ENCODE results near the gene MTCL1. TPM values are rescaled to one million over a fixed set of nuclear protein-coding genes. Genes with fewer than 3 reads are reported as not detected.
"Not testable (repeated sequence)": the region's sequence is repeated elsewhere in the genome, so short reads cannot be mapped to it uniquely, and the experiment has no call there.

The MTCL1 gene
- total and polyA plus RNA-seq, 10 donors, result 1.6 to 7.5 (median 3.9) TPM

DNA sequence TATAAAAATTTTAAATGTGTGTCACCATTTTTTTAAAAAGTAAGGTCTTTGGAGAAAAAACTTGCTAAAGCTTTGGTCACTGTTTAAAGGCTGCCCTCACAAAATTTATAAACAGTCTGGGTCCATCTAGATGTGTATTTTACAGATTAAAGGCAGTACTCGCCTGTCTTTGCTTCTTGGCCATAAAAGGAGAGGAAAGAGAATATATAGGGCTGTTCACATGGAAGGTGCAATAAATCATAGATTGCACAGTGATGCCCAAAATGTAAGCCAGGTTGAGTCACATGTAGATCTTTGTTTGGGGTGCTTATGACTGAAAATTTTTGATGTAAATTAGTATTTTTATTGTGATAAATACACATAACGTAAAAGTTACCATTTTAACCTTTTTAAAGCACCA, 55.6 kb downstream of the MTCL1 start:
- TF ChIP-seq POLR2A (IDR thresholded peaks at IDR 0.05) (no peak), POLR2AphosphoS5 (IDR thresholded peaks at IDR 0.05) (no peak), CTCF (IDR thresholded peaks at IDR 0.05 in 8 of 11, conservative IDR thresholded peaks at IDR 0.05 in 3 of 11) (no peak)
- H3K36me3 ChIP-seq, result no peaks in the 10 kb centered on the region
- peaks cover under 1 to 18% (median 4%) of the 10 kb centered on the region in 6 donors for H3K4me1 ChIP-seq
- 87 to 94% (median 92%) methylated on average over 2 of the region's 2 CpGs for WGBS, 5 donors
- no peak overlapping the region for H3K27ac ChIP-seq
- peaks cover 0 to 3% (median 0%) of the 10 kb centered on the region in 7 donors for H3K27me3 ChIP-seq (replicated peaks in 1 of 7)
- intact Hi-C loops (cut with DNase I; ENCODE audit: low total_unique reads), result no loop called here
- peaks cover 0 to 13% (median 2%) of the 10 kb centered on the region in 8 donors for H3K9me3 ChIP-seq
- H3K4me3 ChIP-seq, result no peak overlapping the region
- DNase-seq, result no peak

GRCh38 chr18:8761535-8761934, 56.2 kb downstream of the MTCL1 start:
- H3K27ac ChIP-seq; H3K4me3 ChIP-seq; H3K36me3 ChIP-seq; H3K27me3 ChIP-seq (replicated peaks in 1 of 7); intact Hi-C loops (cut with DNase I; ENCODE audit: low total_unique reads); DNase-seq: not testable (repeated sequence)
- WGBS, 5 donors, result 86 to 96% (median 91%) methylated on average over 3 of the region's 3 CpGs
- Histone ChIP-seq H3K9me3 (peaks cover 0 to 13% (median 2%) of the 10 kb centered on the region in 8 donors), H3K4me1 (peaks cover 0 to 12% (median 2%) of the 10 kb centered on the region in 6 donors)

DNA sequence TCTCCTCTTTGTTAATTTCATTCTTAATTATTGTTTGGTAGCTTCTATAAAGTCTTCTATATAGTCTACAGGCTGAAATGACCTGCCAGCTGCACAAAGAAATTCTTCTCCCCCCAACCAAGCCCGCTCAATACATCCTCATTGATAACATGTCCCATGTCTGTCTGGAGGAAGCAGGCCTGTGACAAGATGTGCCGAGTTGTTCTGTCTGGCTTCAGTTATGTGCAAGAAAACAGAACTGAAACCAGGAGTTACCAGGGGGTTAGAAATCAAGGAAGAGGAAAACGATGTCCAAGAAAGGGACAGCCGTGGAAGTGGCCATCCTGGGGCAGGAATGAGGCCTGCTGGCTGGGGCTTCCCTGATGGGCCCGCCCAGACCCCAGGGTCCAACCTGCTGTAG, 57.6 kb downstream of the MTCL1 start:
- no peak for DNase-seq
- H3K9me3 ChIP-seq, result peaks cover 0 to 13% (median 2%) of the 10 kb centered on the region in 8 donors
- TF ChIP-seq POLR2A (IDR thresholded peaks at IDR 0.05), result no peak
- no peak for TF ChIP-seq POLR2AphosphoS5 (IDR thresholded peaks at IDR 0.05)
- no peak for TF ChIP-seq CTCF (IDR thresholded peaks at IDR 0.05 in 8 of 11, conservative IDR thresholded peaks at IDR 0.05 in 3 of 11)
- peaks cover 0 to 3% (median 0%) of the 10 kb centered on the region in 7 donors for H3K27me3 ChIP-seq (replicated peaks in 1 of 7)
- no peak overlapping the region for H3K27ac ChIP-seq
- H3K4me3 ChIP-seq, result no peak overlapping the region
- no peaks in the 10 kb centered on the region for H3K36me3 ChIP-seq
- intact Hi-C loops (cut with DNase I; ENCODE audit: low total_unique reads), result no loop called here
- no peaks in the 10 kb centered on the region for H3K4me1 ChIP-seq
- 67 to 86% (median 72%) methylated on average over 5 of the region's 5 CpGs for WGBS, 5 donors

DNA sequence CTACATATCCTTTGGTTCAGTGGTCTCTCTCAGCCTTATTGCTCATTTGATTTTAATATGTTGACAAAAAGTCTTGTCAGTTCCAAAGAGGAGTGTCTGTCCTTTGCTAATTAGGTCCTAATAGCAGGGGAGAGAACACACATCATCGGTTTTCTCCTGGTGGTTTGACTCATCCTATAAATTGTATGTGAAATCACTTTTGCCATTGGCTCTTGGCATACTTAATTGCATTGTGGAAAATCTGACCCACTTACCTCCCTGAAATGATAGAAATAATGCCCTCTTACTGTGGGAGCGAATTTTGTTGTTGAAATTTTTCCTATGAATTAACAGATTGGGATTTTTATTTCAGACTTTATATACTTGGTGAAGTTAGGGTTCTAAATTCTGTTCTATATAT, 58.3 kb downstream of the MTCL1 start:
- Histone ChIP-seq H3K9me3 (peaks cover 0 to 13% (median 2%) of the 10 kb centered on the region in 8 donors), H3K36me3 (no peaks in the 10 kb centered on the region), H3K27me3 (replicated peaks in 1 of 7) (peaks cover 0 to 3% (median 0%) of the 10 kb centered on the region in 7 donors), H3K4me1 (no peaks in the 10 kb centered on the region), H3K4me3 (no peak overlapping the region), H3K27ac (no peak overlapping the region)
- WGBS, 5 donors, result 72 to 88% (median 85%) methylated on average over 2 of the region's 2 CpGs
- intact Hi-C loops (cut with DNase I; ENCODE audit: low total_unique reads), result no loop called here
- no peak for DNase-seq
- TF ChIP-seq POLR2AphosphoS5 (IDR thresholded peaks at IDR 0.05) (no peak), CTCF (IDR thresholded peaks at IDR 0.05 in 8 of 11, conservative IDR thresholded peaks at IDR 0.05 in 3 of 11) (no peak), POLR2A (IDR thresholded peaks at IDR 0.05) (no peak)
